ENCODE measurements around the gene RAB17.
A peak's percentile ranks its signal among the peaks of the same experiment; 100 is the strongest.

DNA sequence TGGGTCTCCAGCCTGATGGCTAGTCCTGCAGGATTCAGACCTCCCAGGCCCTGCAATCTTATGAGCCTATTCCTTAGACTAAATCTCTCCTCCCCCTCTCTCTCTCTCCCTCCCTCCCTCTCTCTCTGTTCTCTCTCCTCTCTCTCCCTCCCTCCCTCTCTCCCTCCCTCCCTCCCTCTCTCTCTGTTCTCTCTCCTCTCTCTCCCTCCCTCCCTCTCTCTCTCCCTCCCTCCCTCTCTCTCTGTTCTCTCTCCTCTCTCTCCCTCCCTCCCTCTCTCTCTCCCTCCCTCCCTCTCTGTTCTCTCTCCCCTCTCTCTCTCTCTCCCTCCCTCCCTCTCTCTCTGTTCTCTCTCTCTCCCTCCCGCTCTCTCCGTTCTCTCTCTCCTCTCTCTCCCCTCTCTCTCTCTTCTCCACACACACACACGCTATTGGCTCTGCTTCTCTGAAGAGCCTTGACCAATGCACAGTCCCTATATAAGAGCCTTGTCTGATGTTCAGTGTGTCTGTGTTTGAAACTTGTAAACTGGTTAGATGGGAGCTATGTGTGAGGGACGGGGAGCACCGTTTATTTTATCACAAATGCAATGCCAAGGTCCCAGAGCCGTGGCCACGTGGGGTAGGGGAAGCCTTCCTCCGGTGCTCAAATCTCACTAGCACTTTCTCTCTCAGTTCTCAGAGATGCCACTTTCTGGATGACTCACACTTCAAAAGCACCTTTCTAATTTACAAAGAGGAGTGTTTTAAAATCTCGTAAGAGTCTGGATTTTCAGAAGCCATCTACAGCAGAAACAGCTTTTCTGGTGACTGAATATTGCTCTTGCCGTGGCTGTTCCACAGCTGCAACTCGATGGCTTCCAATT lies 33.5 kb downstream of the RAB17 start:
- no peak for TF ChIP-seq POLR2A (IDR thresholded peaks at IDR 0.05)
- peak in 1 of 6 experiments; percentile 19 for TF ChIP-seq CTCF (IDR thresholded peaks at IDR 0.05)

All from adrenal gland (tissue), 5 donors.